HuH-7.5 (cell line): ENCODE results near the gene UBE2L6.
"Not testable (repeated sequence)": the region's sequence is repeated elsewhere in the genome, so short reads cannot be mapped to it uniquely, and the experiment has no call there.

Experiments
- DNase-seq: peaks from one replicate; pipeline ENCODE4 v3.0.0; 2011; ENCODE audit warnings: low spot score

The UBE2L6 gene

GRCh38 chr11:57566905-57567514 is 462 bp downstream of the UBE2L6 start:
- no peak for DNase-seq

DNA sequence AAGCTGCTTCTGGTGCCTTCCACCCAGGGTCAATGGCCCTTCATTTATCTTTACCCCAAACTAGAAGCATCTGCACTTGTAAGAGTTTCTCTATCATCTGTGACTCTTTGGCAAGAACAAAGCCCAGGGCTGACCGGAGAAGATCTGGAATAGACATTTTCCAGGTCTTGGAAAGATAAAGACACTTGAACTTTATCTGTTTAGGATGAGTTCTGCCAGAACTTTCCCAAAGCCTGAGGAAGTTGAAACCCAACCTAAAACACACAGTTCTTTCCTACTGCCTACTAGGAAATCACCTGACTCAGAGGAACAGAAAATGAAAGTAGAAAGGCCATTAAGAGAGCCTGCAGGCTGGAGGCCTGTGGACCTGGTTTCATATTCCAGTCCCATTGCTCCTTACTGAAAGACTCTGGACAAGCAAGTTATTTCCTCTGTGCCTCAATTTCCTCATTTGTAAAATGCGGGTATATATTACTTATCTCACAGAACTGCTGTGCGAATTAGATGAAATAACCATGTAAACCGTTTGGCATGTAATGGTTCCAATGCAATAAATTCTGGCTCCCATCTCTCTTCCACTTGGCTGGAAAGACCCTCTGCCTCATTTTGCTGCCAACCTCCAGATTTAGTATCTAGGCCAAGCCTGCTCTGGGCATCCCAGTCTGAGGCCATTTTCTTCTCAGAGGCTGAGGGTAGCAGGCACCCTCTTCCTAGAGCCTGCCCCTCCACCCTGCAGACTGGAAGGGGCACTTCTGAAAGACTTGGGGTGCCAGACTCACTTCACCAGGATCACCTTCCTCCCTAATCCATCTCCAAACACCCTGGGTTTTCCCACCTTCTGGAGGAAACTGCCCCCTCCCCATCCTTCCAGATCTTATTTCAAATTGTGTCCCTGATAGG is 1.2 kb downstream of the UBE2L6 start:
- DNase-seq: no peak

GRCh38 chr11:57562596-57562995 is 4.9 kb downstream of the UBE2L6 start:
- DNase-seq: no peak

DNA sequence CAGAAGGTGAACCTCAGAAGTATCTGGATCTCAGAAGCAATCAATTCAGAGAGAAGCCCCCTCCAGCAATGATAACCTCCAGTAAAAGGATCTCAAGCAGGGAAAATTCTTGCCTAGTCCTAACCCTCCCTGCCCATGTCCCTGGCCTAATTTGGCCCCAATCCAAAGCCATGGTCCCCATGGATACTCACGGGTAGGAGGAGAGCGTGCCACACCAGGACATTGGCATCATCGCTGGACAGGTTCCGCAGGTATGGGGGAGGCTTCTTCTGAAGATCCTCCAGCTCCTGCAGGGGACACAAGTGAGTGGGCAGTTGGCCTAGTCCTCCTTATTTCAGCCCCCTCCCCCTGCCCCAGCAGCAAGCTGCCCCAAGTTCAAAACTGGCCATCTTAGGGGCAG is 7.3 kb downstream of the UBE2L6 start:
- no peak for DNase-seq

DNA sequence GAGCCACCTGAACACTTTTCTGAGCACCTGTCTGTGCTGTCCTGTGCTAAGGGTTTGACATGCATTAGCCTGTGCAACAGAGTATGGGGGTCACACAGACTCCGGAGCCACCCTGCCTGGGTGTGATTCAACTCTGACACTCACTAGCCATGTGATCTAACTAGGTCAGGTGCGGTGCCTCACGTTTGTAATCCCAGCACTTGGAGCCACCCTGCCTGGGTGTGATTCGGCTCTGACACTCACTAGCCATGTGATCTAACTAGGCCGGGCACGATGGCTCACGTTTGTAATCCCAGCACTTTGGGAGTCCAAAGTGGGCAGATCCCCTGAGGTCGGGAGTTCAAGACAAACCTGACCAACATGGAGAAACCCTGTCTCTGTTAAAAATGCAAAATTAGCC is 11.4 kb downstream of the UBE2L6 start:
- DNase-seq: no peak

- DNase-seq: no peak
Measured at GRCh38 chr11:57555393-57555792, 12.1 kb downstream of the UBE2L6 start.

DNA sequence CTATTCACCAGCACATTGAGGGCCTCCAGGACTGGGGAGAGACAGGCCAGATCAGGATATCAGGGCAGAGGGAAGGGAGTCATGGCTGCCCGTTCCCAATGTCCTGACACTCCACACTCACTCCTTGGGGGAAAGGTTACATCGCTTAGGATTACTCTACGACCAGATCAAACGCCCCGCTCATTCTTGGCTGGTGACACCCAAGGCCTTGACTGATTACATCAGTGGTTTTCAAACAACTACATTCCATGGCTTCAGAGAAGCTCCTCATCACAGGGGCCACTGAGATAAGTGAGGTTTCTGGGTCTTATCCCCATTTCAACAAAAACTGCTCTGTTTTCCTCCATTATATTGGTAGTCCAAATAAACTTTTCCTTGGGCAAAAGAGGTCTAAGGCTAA is 15.0 kb downstream of the UBE2L6 start:
- no peak for DNase-seq

DNA sequence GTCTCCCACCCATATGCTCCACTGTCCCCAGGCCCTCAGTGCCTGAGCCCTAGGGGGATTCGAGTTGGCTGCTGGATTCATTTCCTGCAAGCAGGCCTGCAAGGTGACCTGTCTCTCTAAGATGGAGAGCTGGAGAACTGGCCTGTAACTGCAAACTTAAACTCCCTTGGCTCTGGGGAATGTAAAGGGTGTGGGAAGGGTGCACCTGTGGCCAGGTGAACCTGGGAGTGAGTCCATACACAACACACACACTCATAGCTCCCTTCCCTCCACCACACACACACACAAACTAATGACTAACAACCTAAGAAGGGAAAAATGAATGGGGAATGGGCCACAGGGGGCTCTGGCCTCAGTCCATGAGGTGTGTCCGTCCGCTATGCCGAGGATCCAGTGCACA is 15.5 kb downstream of the UBE2L6 start:
- DNase-seq: no peak

GRCh38 chr11:57549983-57550382 is 17.5 kb downstream of the UBE2L6 start:
- DNase-seq: no peak

GRCh38 chr11:57547854-57548377 is 19.6 kb downstream of the UBE2L6 start:
- no peak for DNase-seq

DNA sequence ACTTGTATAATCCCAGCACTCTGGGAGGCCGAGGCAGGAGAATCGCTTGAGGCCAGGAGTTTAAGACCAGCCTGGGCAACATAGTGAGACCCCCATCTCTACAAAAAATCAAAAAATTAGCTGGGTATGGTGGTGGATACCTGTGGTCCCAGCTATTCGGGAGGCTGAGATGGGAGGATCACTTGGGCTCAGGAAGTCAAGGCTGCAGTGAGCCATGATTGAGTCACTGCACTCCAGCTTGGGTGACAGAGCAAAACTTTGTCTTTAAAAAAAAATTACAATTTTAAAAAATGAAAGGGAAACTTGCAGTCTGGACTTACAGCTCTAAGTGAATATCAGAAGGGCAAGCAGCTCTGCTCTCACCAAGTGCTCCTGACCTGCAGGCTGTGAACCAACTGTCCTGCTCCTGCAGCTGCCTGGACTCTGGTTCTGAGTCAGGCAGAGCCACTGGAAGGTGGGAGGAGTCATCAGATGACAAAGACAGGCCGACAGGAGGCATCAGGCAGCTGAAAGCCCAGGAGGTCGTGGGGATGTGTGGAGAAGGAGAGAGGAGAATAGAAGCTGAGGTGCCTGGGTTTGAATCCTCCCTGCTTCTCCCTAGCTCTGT is 20.5 kb downstream of the UBE2L6 start:
- DNase-seq: peak; percentile 72

- no peak for DNase-seq
Measured at GRCh38 chr11:57546451-57546850, 21.0 kb downstream of the UBE2L6 start.

DNA sequence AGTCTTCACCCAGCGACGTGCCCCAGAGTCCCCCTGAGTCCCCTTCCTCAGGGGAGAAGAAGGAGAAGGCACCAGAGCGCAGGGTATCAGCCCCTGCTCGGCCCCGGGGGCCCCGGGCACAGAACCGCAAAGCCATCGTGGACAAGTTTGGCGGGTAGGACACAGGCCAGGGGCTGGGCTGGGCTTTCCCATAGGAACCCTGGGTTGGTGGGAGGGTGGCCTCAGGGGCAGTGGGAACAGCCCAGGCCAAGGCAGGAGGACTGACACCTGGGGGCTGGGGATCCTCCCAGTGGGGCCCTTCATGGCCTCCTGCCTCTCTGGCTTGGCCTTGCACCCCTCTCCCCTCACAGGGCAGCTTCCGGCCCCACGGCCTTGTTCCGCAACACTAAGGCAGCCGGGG is 21.6 kb downstream of the UBE2L6 start:
- DNase-seq: no peak

GRCh38 chr11:57544566-57544965 is 22.9 kb downstream of the UBE2L6 start:
- no peak for DNase-seq

GRCh38 chr11:57543593-57543992 is 23.9 kb downstream of the UBE2L6 start:
- no peak for DNase-seq

DNA sequence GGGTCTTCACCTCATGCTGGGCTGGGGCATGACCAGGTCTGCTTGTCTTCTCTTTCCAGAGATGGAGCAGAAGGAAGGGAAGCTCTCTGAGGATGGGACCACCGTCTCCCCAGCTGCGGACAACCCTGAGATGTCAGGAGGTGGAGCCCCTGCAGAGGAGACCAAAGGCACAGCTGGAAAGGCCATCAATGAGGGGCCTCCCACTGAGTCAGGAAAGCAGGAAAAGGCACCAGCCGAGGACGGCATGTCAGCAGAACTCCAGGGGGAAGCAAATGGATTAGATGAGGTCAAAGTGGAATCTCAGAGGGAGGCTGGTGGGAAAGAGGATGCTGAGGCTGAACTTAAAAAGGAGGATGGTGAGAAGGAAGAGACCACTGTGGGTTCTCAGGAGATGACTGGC is 24.9 kb downstream of the UBE2L6 start:
- DNase-seq: no peak

DNA sequence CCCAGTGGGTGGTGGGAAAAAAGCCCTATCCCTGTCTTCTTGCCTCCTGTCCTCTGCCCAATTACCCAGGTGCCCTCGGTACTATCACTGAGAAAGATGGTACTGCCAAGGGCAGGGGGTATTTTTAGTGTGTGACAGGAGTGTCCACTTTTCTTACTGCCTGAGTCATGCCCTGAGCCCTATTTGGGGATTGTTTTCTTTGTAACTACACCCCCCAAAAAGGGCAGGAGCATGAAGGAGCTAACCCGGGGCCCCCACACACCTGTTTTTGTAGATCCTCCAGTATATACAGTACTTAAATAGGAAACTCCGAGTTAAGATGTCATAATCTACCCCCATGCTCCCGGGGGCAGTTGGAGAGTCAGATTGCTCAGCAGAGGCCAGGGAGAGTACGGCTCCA is 26.3 kb downstream of the UBE2L6 start:
- DNase-seq: no peak

DNA sequence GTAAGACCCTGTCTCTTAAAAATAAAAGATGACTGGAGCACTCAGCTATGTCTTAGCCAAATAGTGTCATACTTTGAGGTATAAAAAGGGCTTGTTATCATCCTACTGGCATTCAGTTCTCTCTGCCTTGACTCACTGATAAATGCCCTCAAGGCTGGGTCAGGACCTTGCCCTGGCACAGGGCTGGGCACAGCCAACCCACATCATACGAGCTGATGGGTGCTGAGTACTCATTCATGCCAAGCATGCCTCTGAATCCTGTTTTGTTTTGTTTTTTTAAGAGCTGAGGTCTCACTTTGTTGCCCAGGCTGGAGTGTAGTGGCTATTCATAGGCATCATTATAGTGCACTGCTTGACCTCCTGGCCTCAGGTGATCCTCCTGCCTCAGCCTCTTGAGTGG is 28.1 kb downstream of the UBE2L6 start:
- no peak for DNase-seq

- DNase-seq: no peak
Measured at GRCh38 chr11:57536947-57537619, 30.4 kb downstream of the UBE2L6 start, which contains the start of gene SMTNL1. TSS of gene SMTNL1 (plus strand) at chr11:57537595. CDS start at chr11:57542643, 5,048 bp downstream.

- DNase-seq: not testable (repeated sequence)
Measured at GRCh38 chr11:57534449-57534848, 33.0 kb downstream of the UBE2L6 start.

DNA sequence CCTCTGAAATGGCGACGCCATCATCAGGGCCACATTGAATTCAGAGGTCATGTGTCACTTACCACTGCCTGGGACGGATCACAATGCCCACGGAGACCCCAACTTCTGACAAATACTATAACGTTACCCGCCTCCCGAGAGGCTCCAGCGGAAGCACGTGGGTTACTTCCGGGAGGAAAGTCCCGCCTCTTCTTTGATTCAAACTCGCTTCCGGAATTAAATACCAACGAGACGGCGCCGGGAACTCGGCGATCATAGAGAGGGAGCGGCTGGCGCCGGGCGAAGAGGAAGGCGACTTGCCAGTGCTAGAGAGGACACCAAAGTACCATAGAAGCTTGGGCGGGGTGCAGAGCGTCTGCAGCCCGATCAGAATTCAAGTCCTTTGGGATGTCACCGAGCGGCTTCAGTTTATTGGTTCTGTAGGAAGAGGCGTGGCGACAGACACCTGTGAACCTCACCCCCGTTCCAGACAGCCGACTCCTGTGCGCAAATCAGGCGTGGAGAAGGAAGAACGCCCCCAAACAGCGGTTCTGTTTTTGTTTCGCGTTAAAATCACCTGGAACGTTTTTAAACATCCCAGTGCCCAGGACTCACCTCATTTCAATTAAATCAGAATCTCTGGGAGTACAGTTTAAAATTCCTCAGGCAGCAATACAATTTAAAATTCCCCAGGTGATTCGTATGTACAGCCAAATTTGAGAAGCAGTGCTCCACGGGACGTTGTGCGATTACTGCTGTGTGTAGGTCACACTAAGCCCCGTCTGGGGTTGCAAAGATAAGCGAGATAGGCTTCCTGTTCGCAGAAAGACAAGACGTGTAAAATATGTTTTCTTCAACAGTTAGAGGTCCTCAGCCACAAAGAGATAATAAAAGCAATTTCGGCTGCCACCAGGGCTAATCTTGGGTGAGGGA is 36.6 kb downstream of the UBE2L6 start, which contains the start of gene TIMM10:
TSS of gene TIMM10 (minus strand) at position 159 of the 912 bp plus-strand sequence. CDS start 565 bp downstream, outside the sequence.
- peak; percentile 99 for DNase-seq
